GM12878 (cell line): ENCODE measurements around the gene LHX2. TPM values are rescaled to one million over a fixed set of nuclear protein-coding genes. Genes with fewer than 3 reads are reported as not detected.

Experiments
- ATAC-seq: fragments of 200-7000 bp; cut with Tn5 transposase; 3 replicates; pipeline ENCODE4 v1.9.1; 2020; ENCODE audit warnings: mild to moderate bottlenecking, moderate library complexity
- BruUV-seq: library from RNA; stranded (reverse); fragments of 400-500 nt; replicated peaks from 2 replicates; lab custom pipeline; 2021; lab: Mats Ljungman, UMichigan
- CTCF ChIA-PET: fragments of 300-600 bp; sonication (Branson Sonifier 250); formaldehyde crosslinking; extraction: SDS; loops from one replicate; lab custom pipeline; 2021; ENCODE audit warnings: inconsistent platforms; lab: Yijun Ruan, JAX
- POLR2A ChIA-PET: fragments of 350-600 bp; formaldehyde crosslinking; extraction: SDS; loops from one replicate; lab custom pipeline; 2021; ENCODE audit warnings: inconsistent platforms; lab: Charles Lee
- RAD21 ChIA-PET: fragments of 300-600 bp; sonication (Branson Sonifier 250); formaldehyde crosslinking; loops from one replicate; lab custom pipeline; 2023; ENCODE audit warnings: antibody characterized with exemption; ENCODE audit not compliant: unreplicated experiment; lab: Charles Lee
- SMC1A ChIA-PET: fragments of 300-600 bp; sonication (Branson Sonifier 250); formaldehyde crosslinking; loops from one replicate; lab custom pipeline; 2023; ENCODE audit not compliant: unreplicated experiment, uncharacterized antibody; lab: Charles Lee
- DNase-seq: peaks from one replicate; pipeline ENCODE4 v3.0.0-alpha.2; 2011; ENCODE audit warnings: low read depth, low spot score
- FAIRE-seq: peaks from 3 replicates; lab custom pipeline; 2011; peaks lifted over from hg19 to GRCh38; lab: Jason Lieb, UNC
- H2AFZ ChIP-seq: 2 replicates; pipeline ENCODE4 v1.6.0; 2011; ENCODE audit warnings: low read depth, low read length, control low read depth; ENCODE audit not compliant: control insufficient read depth
- H3K27ac ChIP-seq: 2 replicates; pipeline ENCODE4 v1.5.1; 2011; ENCODE audit warnings: control low read depth; ENCODE audit not compliant: control insufficient read depth, insufficient read depth
- H3K27me3 ChIP-seq, 2 experiments: replicated peaks in 1 of 2; 2 replicates each; pipeline versions ENCODE4 v1.6.0 to v1.6.1; 2011; ENCODE audit warnings: low read length in 1 of 2; ENCODE audit not compliant: control insufficient read depth in 2 of 2, insufficient read depth in 2 of 2
- H3K36me3 ChIP-seq, 2 experiments: 2 replicates each; pipeline ENCODE4 v1.5.1; 2011; ENCODE audit warnings: low read length in 1 of 2; ENCODE audit not compliant: control insufficient read depth in 2 of 2, insufficient read depth in 2 of 2
- H3K4me1 ChIP-seq: 2 replicates; pipeline ENCODE4 v1.6.1; 2011; ENCODE audit warnings: mild to moderate bottlenecking, low read length, moderate library complexity, mixed read lengths; ENCODE audit not compliant: control insufficient read depth, insufficient read depth
- H3K4me2 ChIP-seq: 2 replicates; pipeline ENCODE4 v1.6.0; 2011; ENCODE audit warnings: control low read depth; ENCODE audit not compliant: control insufficient read depth, insufficient read depth
- H3K4me3 ChIP-seq: fragments of 200-600 bp; sonication (generic); 2 replicates; pipeline ENCODE4 v1.5.1; 2016
- H3K79me2 ChIP-seq: 2 replicates; pipeline ENCODE4 v1.6.0; 2011; ENCODE audit warnings: low read length; ENCODE audit not compliant: control insufficient read depth, insufficient read depth
- H3K9ac ChIP-seq: 2 replicates; pipeline ENCODE4 v1.8.0; 2011; ENCODE audit warnings: low read length, control low read depth, mixed read lengths; ENCODE audit not compliant: control insufficient read depth, insufficient read depth
- H3K9me3 ChIP-seq: replicated peaks from 3 replicates; pipeline ENCODE4 v1.5.1; 2011; ENCODE audit warnings: mild to moderate bottlenecking, low read length; ENCODE audit not compliant: control insufficient read depth, insufficient read depth
- H4K20me1 ChIP-seq: 2 replicates; pipeline ENCODE4 v1.6.0; 2011; ENCODE audit not compliant: control insufficient read depth, insufficient read depth
- EGR1 ChIP-seq, 2 experiments: IDR thresholded peaks; 1 replicate in 1 of 2; 2 replicates in 1 of 2; pipeline ENCODE4 v1.6.1; 2011 to 2012; ENCODE audit warnings: low read depth in 2 of 2, low read length in 2 of 2, borderline replicate concordance in 1 of 2, mild to moderate bottlenecking in 1 of 2, moderate library complexity in 1 of 2
- IKZF1 ChIP-seq: fragments of 450-650 bp; conservative IDR thresholded peaks from 2 replicates; pipeline ENCODE4 v1.6.1; 2017; ENCODE audit warnings: antibody characterized with exemption, mild to moderate bottlenecking
- PKNOX1 ChIP-seq: fragments of 450-650 bp; IDR thresholded peaks from 2 replicates; pipeline ENCODE4 v1.6.1; 2016; ENCODE audit warnings: mild to moderate bottlenecking
- WGBS: methylation state at CpG from one replicate; pipeline ENCODE4 v1.1.6; 2016; ENCODE audit warnings: low lambda C conversion rate; ENCODE audit not compliant: insufficient replicate concordance, insufficient coverage; ENCODE audit errors: missing lambda C conversion rate; 5-methylcytosine and 5-hydroxymethylcytosine counted together
- in situ Hi-C: fragments of 300-500 bp; cut with MboI; formaldehyde crosslinking; loops from 9 replicates; pipeline ENCODE4 v1.14.3; 2018; ENCODE audit warnings: mixed read lengths
- intact Hi-C: fragments of 100-400 bp; cut with micrococcal nuclease; formaldehyde crosslinking; loops from one replicate; pipeline ENCODE4 v1.14.2; 2022; ENCODE audit not compliant: unreplicated experiment
- polyA plus RNA-seq, 11 experiments: library from polyadenylated mRNA; depleted of rRNA in 4 of 11; unstranded in 6 of 11; stranded (reverse) in 5 of 11; fragments of >200 nt; fragmentation: Nextera tagmentation in 4 of 11; fragmentation: Illumina TruSeq in 1 of 11; extraction: Ambion mirVana in 4 of 11; extraction: Trizol in 1 of 11; gene quantifications; 1 replicate in 1 of 11; 2 replicates in 10 of 11; pipeline versions ENCODE4 v1.2.1 to v1.2.3, GENCODE V29; 2011 to 2016; ENCODE audit warnings: inconsistent platforms in 2 of 11, missing spikeins in 2 of 11, low read depth in 1 of 11
- total RNA-seq, 4 experiments: library from RNA; depleted of rRNA in 3 of 4; stranded (reverse); fragments of >200 nt in 3 of 4; fragmentation: Illumina TruSeq in 1 of 4; extraction: Trizol in 1 of 4; gene quantifications; 2 replicates each; pipeline versions ENCODE4 v1.2.1 to v1.2.3, GENCODE V29; 2013 to 2021
- TF ChIP-seq, protein P1 (sequence below): fragments of 450-650 bp; formaldehyde crosslinking; IDR thresholded peaks from 2 replicates; pipeline ENCODE4 v1.4.0; 2020; ENCODE audit warnings: mild to moderate bottlenecking, moderate library complexity

LHX2 gene
- total and polyA plus RNA-seq, 10 of the 15 experiments (the other 5 are each of a cell fraction or from before 2014, with no cell fraction given) = 0.82 to 69.8 (median 5.3) TPM

GRCh38 chr9:124001458-124001799, 10.1 kb upstream of the LHX2 start:
- Histone ChIP-seq H3K4me3 (no peak overlapping the region), H3K36me3 (no peaks in the 10 kb centered on the region), H3K9ac (no peak overlapping the region; the same call in 1 of the 2 replicates), H3K4me1 (peaks cover 26% of the 10 kb centered on the region), H3K9me3 (no peaks in the 10 kb centered on the region), H2AFZ (no peak overlapping the region), H3K27me3 (peaks cover 0 to 32% of the 10 kb centered on the region in 2 experiments; a peak in 1 of 4 replicates), H3K27ac (no peak overlapping the region), H3K4me2 (no peak overlapping the region), H3K79me2 (no peaks in the 10 kb centered on the region), H4K20me1 (peaks cover 2% of the 10 kb centered on the region; the same call in 1 of the 2 replicates)
- 27% methylated on average over 6 of the region's 6 CpGs for WGBS
- in situ Hi-C loops (no loop called here), intact Hi-C loops (loop anchor here (5.0 kb wide), 1 partner anchor 364 kb away; no protein-coding TSS in a partner anchor)
- ChIA-PET SMC1A (interaction anchor here (0.7 to 7.6 kb wide), 6 partner anchors 9 to 61 kb away, joined by 3 to 55 read pairs (median 4); no protein-coding TSS in a partner anchor), RAD21 (interaction anchor here (1.0 to 6.4 kb wide), 2 partner anchors 39 to 43 kb away, joined by 3 to 52 read pairs; no protein-coding TSS in a partner anchor), POLR2A (interaction anchor here (0.6 to 1.2 kb wide), 2 partner anchors 8 to 9 kb away, joined by 3 to 4 read pairs; no protein-coding TSS in a partner anchor), CTCF (no interaction called here)
- ATAC-seq = no peak
- FAIRE-seq = no peak
- no peak for DNase-seq
- BruUV-seq = no TSS peak
- TF ChIP-seq EGR1 (IDR thresholded peaks at IDR 0.05; ENCODE audit: borderline replicate concordance in 1 of 2, low read depth in 2 of 2, low read length in 2 of 2) (no peak), IKZF1 (no peak), PKNOX1 (no peak)
- TF ChIP-seq, protein P1, sequence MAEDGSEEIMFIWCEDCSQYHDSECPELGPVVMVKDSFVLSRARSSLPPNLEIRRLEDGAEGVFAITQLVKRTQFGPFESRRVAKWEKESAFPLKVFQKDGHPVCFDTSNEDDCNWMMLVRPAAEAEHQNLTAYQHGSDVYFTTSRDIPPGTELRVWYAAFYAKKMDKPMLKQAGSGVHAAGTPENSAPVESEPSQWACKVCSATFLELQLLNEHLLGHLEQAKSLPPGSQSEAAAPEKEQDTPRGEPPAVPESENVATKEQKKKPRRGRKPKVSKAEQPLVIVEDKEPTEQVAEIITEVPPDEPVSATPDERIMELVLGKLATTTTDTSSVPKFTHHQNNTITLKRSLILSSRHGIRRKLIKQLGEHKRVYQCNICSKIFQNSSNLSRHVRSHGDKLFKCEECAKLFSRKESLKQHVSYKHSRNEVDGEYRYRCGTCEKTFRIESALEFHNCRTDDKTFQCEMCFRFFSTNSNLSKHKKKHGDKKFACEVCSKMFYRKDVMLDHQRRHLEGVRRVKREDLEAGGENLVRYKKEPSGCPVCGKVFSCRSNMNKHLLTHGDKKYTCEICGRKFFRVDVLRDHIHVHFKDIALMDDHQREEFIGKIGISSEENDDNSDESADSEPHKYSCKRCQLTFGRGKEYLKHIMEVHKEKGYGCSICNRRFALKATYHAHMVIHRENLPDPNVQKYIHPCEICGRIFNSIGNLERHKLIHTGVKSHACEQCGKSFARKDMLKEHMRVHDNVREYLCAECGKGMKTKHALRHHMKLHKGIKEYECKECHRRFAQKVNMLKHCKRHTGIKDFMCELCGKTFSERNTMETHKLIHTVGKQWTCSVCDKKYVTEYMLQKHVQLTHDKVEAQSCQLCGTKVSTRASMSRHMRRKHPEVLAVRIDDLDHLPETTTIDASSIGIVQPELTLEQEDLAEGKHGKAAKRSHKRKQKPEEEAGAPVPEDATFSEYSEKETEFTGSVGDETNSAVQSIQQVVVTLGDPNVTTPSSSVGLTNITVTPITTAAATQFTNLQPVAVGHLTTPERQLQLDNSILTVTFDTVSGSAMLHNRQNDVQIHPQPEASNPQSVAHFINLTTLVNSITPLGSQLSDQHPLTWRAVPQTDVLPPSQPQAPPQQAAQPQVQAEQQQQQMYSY (CRISPR knock-in tag) = no peak
